K562 (cell line): ENCODE data around the gene ZNF597.
A peak's percentile ranks its signal among the peaks of the same experiment; 100 is the strongest.

Source experiments
- BRD9 ChIP-seq: fragments of 450-650 bp; IDR thresholded peaks from 2 replicates; pipeline ENCODE4 v1.6.1; 2018; ENCODE audit warnings: low read depth; ENCODE audit not compliant: partially characterized antibody
- FOSL1 ChIP-seq: fragments of 200-800 bp; sonication (Bioruptor generic); conservative IDR thresholded peaks from 2 replicates; pipeline ENCODE4 v1.6.1; 2016; ENCODE audit warnings: missing genetic modification characterization, missing compliant biosample characterization
- IFI16 ChIP-seq: fragments of 250-450 bp; sonication (Bioruptor Pico); IDR thresholded peaks from 2 replicates; pipeline ENCODE4 v2.1.2; 2022; ENCODE audit warnings: mild to moderate bottlenecking, inconsistent platforms
- KDM5B ChIP-seq: fragments of 200-600 bp; sonication (generic); IDR thresholded peaks from 2 replicates; pipeline ENCODE4 v1.6.1; 2012; ENCODE audit warnings: low read depth, mild to moderate bottlenecking, moderate library complexity, low read length, control low read depth, inconsistent platforms; ENCODE audit not compliant: insufficient replicate concordance
- KHSRP ChIP-seq: fragments of 450-650 bp; IDR thresholded peaks from 2 replicates; pipeline ENCODE4 v1.6.1; 2017
- NR4A1 ChIP-seq, 2 experiments: fragments of 250-450 bp in 1 of 2; fragments of 450-650 bp in 1 of 2; sonication (Bioruptor Pico) in 1 of 2; IDR thresholded peaks; 2 replicates each; pipeline versions ENCODE4 v1.4.0 to v1.6.1; 2016 to 2020; ENCODE audit warnings: mild to moderate bottlenecking in 2 of 2, missing compliant biosample characterization in 1 of 2, missing genetic modification characterization in 1 of 2, moderate library complexity in 1 of 2
- SAFB2 ChIP-seq: fragments of 200-400 bp; formaldehyde crosslinking; IDR thresholded peaks from 2 replicates; pipeline ENCODE4 v1.6.1; 2018; ENCODE audit warnings: borderline replicate concordance, low read length, low read depth, moderate library complexity; ENCODE audit not compliant: severe bottlenecking
- SMAD4 ChIP-seq: fragments of 250-450 bp; sonication (Bioruptor Pico); conservative IDR thresholded peaks from 2 replicates; pipeline ENCODE4 v1.8.0; 2021; ENCODE audit warnings: inconsistent platforms, mild to moderate bottlenecking, moderate library complexity
- TAF1 ChIP-seq: IDR thresholded peaks from 2 replicates; pipeline ENCODE4 v1.6.1; 2011; ENCODE audit warnings: mild to moderate bottlenecking, low read length, moderate library complexity; ENCODE audit not compliant: insufficient read depth, control insufficient read depth, severe bottlenecking; ENCODE audit errors: extremely low read depth
- TRIM24 ChIP-seq, 2 experiments: fragments of 450-650 bp; IDR thresholded peaks; 2 replicates each; pipeline ENCODE4 v1.6.1; 2016
- TF ChIP-seq, protein P1 (sequence below), 3 experiments: IDR thresholded peaks in 2 of 3; conservative IDR thresholded peaks in 1 of 3; 2 replicates each; pipeline ENCODE4 v1.5.1; 2011 to 2012; ENCODE audit warnings: low read length in 3 of 3, mild to moderate bottlenecking in 3 of 3, control low read depth in 2 of 3, improper control_type of control experiment in 1 of 3, inconsistent platforms in 1 of 3, low read depth in 1 of 3, mixed read lengths in 1 of 3, moderate library complexity in 1 of 3; ENCODE audit not compliant: insufficient read depth in 2 of 3
- TF ChIP-seq, protein P2 (sequence below): fragments of 450-650 bp; formaldehyde crosslinking; IDR thresholded peaks from 2 replicates; pipeline ENCODE4 v1.4.0; 2020; ENCODE audit warnings: mild to moderate bottlenecking
- TF ChIP-seq, protein P3 (sequence below): fragments of 150-350 bp; conservative IDR thresholded peaks from 2 replicates; pipeline ENCODE4 v1.6.1; 2014; ENCODE audit warnings: low read length

DNA sequence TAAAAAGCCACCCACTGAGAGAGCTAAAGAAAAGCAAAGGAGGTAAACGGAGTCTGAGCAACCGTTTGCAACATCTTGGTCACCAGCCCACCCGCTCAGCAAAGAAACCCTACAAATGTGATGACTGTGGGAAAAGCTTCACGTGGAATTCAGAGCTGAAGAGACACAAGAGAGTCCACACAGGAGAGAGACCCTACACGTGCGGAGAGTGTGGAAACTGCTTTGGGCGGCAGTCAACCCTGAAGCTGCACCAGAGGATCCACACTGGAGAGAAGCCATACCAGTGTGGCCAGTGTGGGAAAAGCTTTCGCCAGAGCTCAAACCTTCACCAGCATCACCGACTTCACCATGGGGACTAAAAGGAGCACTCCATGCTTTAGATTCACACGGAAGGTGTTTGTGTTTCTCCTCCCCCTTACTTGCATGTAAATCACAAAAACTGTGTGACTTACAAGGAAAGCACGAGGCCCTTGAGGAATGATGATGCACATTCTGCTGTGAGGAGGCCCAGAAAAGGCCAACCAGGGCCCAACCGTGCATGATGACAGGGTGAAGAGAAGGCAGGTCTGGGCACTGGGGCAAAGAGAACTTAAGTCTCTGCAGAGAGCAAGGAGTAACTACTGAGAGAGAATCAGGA lies 34.6 kb downstream of the ZNF597 start:
- TF ChIP-seq SMAD4 (CRISPR knock-in tag), result no peak
- no peak for TF ChIP-seq KHSRP
- TF ChIP-seq TRIM24 (IDR thresholded peaks at IDR 0.05), result peak in 1 of 2 experiments; percentile 67; a peak in 2 of 4 replicates
- TF ChIP-seq, protein P1, sequence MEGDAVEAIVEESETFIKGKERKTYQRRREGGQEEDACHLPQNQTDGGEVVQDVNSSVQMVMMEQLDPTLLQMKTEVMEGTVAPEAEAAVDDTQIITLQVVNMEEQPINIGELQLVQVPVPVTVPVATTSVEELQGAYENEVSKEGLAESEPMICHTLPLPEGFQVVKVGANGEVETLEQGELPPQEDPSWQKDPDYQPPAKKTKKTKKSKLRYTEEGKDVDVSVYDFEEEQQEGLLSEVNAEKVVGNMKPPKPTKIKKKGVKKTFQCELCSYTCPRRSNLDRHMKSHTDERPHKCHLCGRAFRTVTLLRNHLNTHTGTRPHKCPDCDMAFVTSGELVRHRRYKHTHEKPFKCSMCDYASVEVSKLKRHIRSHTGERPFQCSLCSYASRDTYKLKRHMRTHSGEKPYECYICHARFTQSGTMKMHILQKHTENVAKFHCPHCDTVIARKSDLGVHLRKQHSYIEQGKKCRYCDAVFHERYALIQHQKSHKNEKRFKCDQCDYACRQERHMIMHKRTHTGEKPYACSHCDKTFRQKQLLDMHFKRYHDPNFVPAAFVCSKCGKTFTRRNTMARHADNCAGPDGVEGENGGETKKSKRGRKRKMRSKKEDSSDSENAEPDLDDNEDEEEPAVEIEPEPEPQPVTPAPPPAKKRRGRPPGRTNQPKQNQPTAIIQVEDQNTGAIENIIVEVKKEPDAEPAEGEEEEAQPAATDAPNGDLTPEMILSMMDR (IDR thresholded peaks at IDR 0.05 in 2 of 3, conservative IDR thresholded peaks at IDR 0.05 in 1 of 3; ENCODE audit: insufficient read depth in 2 of 3, low read depth in 1 of 3, low read length in 3 of 3), result no peak
- no peak for TF ChIP-seq BRD9
- TF ChIP-seq, protein P2, sequence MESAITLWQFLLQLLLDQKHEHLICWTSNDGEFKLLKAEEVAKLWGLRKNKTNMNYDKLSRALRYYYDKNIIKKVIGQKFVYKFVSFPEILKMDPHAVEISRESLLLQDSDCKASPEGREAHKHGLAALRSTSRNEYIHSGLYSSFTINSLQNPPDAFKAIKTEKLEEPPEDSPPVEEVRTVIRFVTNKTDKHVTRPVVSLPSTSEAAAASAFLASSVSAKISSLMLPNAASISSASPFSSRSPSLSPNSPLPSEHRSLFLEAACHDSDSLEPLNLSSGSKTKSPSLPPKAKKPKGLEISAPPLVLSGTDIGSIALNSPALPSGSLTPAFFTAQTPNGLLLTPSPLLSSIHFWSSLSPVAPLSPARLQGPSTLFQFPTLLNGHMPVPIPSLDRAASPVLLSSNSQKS, result no peak
- TF ChIP-seq TAF1, result no peak
- TF ChIP-seq KDM5B, result peak; percentile 30
- TF ChIP-seq, protein P3, sequence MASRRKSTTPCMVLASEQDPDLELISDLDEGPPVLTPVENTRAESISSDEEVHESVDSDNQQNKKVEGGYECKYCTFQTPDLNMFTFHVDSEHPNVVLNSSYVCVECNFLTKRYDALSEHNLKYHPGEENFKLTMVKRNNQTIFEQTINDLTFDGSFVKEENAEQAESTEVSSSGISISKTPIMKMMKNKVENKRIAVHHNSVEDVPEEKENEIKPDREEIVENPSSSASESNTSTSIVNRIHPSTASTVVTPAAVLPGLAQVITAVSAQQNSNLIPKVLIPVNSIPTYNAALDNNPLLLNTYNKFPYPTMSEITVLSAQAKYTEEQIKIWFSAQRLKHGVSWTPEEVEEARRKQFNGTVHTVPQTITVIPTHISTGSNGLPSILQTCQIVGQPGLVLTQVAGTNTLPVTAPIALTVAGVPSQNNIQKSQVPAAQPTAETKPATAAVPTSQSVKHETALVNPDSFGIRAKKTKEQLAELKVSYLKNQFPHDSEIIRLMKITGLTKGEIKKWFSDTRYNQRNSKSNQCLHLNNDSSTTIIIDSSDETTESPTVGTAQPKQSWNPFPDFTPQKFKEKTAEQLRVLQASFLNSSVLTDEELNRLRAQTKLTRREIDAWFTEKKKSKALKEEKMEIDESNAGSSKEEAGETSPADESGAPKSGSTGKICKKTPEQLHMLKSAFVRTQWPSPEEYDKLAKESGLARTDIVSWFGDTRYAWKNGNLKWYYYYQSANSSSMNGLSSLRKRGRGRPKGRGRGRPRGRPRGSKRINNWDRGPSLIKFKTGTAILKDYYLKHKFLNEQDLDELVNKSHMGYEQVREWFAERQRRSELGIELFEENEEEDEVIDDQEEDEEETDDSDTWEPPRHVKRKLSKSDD, result no peak
- no peak for TF ChIP-seq NR4A1 (CRISPR knock-in tag; IDR thresholded peaks at IDR 0.05)
- TF ChIP-seq NR4A1 (tag; IDR thresholded peaks at IDR 0.05), result no peak
- TF ChIP-seq IFI16 (CRISPR knock-in tag), result no peak
- TF ChIP-seq SAFB2, result no peak
- TF ChIP-seq FOSL1 (tag), result no peak
